Measurements from ENCODE around the gene LGR6. TPM values are rescaled to one million over a fixed set of nuclear protein-coding genes. Genes with fewer than 3 reads are reported as not detected.

The LGR6 gene
- total RNA-seq, 2 donors from 2014 or later, result 76.6 to 99.0 TPM

DNA sequence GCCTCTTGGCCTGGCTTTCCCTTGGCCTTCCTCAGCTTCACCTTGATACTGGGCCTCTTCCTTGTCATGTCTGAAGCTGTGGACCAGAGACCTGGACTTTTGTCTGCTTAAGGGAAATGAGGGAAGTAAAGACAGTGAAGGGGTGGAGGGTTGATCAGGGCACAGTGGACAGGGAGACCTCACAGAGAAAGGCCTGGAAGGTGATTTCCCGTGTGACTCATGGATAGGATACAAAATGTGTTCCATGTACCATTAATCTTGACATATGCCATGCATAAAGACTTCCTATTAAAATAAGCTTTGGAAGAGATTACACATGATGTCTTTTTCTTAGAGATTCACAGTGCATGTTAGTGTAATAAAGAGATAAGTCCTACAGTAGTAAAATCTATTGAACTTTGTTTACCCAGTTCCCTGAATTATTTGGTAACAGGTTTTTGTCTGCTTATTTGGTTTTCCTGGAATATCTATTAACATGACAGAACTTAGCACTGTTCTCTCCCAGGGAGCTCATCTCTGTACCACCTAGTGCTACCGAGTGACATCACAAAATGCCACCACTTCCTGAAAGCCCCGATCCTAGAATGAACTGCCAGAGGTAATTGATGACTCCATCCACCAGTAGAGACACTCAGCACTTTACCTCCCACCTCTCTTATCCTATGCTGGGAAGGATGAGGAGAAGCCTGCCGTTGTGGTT, 125.9 kb downstream of the LGR6 start:
- Histone ChIP-seq H3K4me3 (no peak overlapping the region), H3K36me3 (peaks cover 35% of the 10 kb centered on the region), H3K27ac (no peak overlapping the region), H3K9me3 (no peaks in the 10 kb centered on the region), H3K27me3 (replicated peaks; ENCODE audit: insufficient read depth) (no peaks in the 10 kb centered on the region), H3K4me1 (ENCODE audit: control insufficient read depth in 1 of 2, low read depth in 2 of 2) (no peaks in the 10 kb centered on the region)
- no peak for ATAC-seq (ENCODE audit: insufficient number of reproducible peaks, low FRiP score, low read depth)
- no peak for DNase-seq (ENCODE audit: low spot score)
- TF ChIP-seq, protein P1, sequence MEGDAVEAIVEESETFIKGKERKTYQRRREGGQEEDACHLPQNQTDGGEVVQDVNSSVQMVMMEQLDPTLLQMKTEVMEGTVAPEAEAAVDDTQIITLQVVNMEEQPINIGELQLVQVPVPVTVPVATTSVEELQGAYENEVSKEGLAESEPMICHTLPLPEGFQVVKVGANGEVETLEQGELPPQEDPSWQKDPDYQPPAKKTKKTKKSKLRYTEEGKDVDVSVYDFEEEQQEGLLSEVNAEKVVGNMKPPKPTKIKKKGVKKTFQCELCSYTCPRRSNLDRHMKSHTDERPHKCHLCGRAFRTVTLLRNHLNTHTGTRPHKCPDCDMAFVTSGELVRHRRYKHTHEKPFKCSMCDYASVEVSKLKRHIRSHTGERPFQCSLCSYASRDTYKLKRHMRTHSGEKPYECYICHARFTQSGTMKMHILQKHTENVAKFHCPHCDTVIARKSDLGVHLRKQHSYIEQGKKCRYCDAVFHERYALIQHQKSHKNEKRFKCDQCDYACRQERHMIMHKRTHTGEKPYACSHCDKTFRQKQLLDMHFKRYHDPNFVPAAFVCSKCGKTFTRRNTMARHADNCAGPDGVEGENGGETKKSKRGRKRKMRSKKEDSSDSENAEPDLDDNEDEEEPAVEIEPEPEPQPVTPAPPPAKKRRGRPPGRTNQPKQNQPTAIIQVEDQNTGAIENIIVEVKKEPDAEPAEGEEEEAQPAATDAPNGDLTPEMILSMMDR (IDR thresholded peaks at IDR 0.05), result no peak

DNA sequence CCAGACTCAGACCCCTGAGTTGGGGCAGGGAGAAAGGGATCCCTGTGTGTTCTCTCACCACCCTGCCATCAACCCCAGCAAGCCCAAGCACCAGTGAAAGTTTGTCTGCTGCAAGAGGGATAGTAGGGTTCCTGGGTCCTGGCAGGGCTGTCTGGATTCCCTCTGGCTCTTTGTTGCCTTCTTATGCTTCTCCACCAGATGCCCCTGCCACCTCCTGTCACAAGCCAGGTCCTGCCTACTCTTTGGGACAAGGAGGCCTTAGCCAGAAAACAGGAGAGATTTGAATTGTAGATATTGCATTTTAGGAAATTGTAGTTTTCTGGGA, 126.4 kb downstream of the LGR6 start:
- Histone ChIP-seq H3K4me3 (no peak overlapping the region), H3K9me3 (no peaks in the 10 kb centered on the region), H3K36me3 (peaks cover 35% of the 10 kb centered on the region), H3K27me3 (replicated peaks; ENCODE audit: insufficient read depth) (no peaks in the 10 kb centered on the region), H3K27ac (no peak overlapping the region), H3K4me1 (ENCODE audit: control insufficient read depth in 1 of 2, low read depth in 2 of 2) (no peaks in the 10 kb centered on the region)
- DNase-seq (ENCODE audit: low spot score), result no peak
- no peak for ATAC-seq (ENCODE audit: insufficient number of reproducible peaks, low FRiP score, low read depth)
- TF ChIP-seq, protein P1 (IDR thresholded peaks at IDR 0.05), result no peak

DNA sequence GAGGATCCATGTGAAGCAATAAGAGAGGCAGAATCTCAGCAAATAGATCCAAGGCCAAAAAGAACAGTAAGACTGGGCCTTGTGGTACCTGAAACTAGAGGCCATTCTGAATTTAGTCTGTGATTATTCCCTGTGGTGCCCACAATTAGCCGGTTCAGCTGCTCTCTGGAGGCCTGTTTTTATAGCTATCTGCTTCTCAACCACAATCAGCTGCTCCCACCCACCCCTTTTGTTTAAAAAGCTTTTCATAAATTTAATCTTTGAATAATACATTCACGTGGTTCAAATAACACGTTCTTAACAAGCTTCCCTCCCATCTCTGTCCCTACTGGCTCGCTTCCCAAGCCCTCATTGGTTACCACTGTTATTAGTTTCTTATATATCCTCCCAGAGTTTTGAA, 130.1 kb downstream of the LGR6 start:
- TF ChIP-seq, protein P1 (IDR thresholded peaks at IDR 0.05), result no peak
- H3K27me3 ChIP-seq (replicated peaks; ENCODE audit: insufficient read depth), result no peaks in the 10 kb centered on the region
- DNase-seq (ENCODE audit: low spot score), result no peak
- no peaks in the 10 kb centered on the region for H3K4me1 ChIP-seq (ENCODE audit: control insufficient read depth in 1 of 2, low read depth in 2 of 2)
- H3K9me3 ChIP-seq, result no peaks in the 10 kb centered on the region
- H3K4me3 ChIP-seq, result no peak overlapping the region
- ATAC-seq (ENCODE audit: insufficient number of reproducible peaks, low FRiP score, low read depth), result no peak
- H3K36me3 ChIP-seq, result peaks cover 14% of the 10 kb centered on the region
- no peak overlapping the region for H3K27ac ChIP-seq

DNA sequence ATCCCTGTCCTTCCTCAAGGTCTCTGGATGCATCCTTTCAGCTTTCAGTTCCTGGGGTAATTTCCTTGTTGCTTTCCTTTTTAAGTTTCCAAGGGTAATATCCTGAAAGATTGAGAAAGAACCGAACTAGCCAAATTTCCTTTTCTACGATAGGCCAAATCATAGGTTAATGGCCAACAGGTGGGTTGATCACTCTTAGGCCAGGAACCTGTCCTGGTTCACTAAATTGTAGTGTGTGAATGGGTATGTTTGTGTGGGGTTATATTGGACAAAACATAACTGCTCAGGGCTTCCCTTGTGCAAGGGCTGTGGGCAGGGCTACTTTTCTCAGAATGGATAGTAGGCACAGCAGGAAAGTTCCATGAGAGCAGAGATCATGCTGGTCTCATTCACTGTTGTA, 131.0 kb downstream of the LGR6 start:
- TF ChIP-seq, protein P1 (IDR thresholded peaks at IDR 0.05), result no peak
- DNase-seq (ENCODE audit: low spot score), result no peak
- Histone ChIP-seq H3K36me3 (peaks cover 7% of the 10 kb centered on the region), H3K4me3 (no peak overlapping the region), H3K27ac (no peak overlapping the region), H3K4me1 (ENCODE audit: control insufficient read depth in 1 of 2, low read depth in 2 of 2) (no peaks in the 10 kb centered on the region), H3K9me3 (no peaks in the 10 kb centered on the region), H3K27me3 (replicated peaks; ENCODE audit: insufficient read depth) (no peaks in the 10 kb centered on the region)
- ATAC-seq (ENCODE audit: insufficient number of reproducible peaks, low FRiP score, low read depth), result no peak

DNA sequence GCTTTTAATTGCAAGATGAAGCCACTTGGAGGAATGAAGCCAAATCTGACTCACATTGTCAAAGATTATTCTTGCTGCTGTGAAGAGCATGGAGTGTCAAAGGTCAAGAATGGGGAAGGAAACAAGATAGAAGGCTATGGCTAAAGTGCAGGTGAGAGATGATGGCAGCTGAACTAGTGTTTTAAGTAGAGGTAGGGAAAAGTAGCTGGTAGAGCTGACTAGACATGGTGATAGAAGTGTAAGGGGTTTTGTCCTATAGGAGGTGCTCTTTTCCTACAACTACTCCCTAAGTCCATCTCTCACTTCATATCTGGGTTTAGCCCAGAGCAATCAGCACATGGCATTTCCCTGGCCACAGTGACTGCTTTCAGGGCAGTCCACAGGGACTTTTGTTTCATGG, 136.3 kb downstream of the LGR6 start:
- Histone ChIP-seq H3K4me3 (no peak overlapping the region), H3K27me3 (replicated peaks; ENCODE audit: insufficient read depth) (no peaks in the 10 kb centered on the region), H3K36me3 (no peaks in the 10 kb centered on the region), H3K9me3 (no peaks in the 10 kb centered on the region), H3K4me1 (ENCODE audit: control insufficient read depth in 1 of 2, low read depth in 2 of 2) (no peaks in the 10 kb centered on the region), H3K27ac (no peak overlapping the region)
- no peak for ATAC-seq (ENCODE audit: insufficient number of reproducible peaks, low FRiP score, low read depth)
- DNase-seq (ENCODE audit: low spot score), result no peak
- TF ChIP-seq, protein P1 (IDR thresholded peaks at IDR 0.05), result no peak

All from thoracic aorta (tissue), 2 donors.